ENCODE results near the gene TEAD1.
"Not testable (repeated sequence)": the region's sequence is repeated elsewhere in the genome, so short reads cannot be mapped to it uniquely, and the experiment has no call there.

The TEAD1 gene

GRCh38 chr11:12744826-12745502, 70.7 kb downstream of the TEAD1 start:
- no peak for DNase-seq

DNA sequence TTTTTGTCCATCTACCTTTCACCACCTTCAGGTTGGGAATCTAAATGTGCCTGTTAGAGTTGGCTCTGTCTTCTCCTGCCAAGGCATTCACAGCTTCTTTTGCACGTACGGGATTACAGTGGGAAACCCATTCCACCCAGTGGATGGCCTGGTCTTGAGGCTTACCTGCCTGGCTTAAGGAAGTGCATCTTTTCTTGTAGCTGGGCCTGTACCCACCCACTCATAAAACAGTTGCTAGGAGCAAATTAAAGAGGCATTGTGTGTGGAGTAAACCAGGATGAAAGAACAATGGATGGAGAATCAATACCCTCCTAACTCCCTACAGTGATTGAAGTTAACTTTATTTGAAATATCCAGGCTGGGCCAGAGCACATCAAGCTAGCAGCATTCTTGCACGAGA, 71.6 kb downstream of the TEAD1 start:
- no peak for DNase-seq

DNA sequence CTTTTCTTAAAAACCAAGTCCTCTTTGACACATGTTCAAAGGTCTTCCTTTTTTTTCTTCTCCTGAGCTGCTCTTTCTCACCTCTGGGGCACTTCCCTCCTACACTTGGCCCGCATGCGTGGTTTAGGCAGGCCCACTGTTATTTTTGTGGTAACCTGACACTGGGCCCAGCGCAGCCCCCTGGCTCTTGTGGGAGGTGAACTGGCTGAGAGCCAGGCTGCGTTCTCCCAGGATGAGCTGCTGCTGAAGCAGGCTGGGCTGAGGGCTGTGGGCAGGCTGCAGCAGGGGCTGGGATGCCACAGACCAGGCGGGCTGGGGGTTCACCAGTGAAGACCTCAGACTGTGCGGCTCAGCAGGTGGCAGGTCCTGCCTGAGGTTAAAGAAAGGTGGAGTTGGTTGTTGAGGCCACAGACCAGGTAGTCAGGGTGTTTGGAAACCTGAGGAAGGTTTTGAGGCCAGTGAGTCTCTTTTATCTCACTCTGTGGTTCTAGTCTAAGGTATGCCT, 72.4 kb downstream of the TEAD1 start:
- peak; percentile 90 for DNase-seq

- DNase-seq = no peak
Measured at GRCh38 chr11:12748561-12748960, 74.3 kb downstream of the TEAD1 start.

GRCh38 chr11:12749442-12749841, 75.2 kb downstream of the TEAD1 start:
- DNase-seq = no peak

GRCh38 chr11:12750181-12750580, 76.0 kb downstream of the TEAD1 start:
- no peak for DNase-seq

GRCh38 chr11:12752868-12753524, 78.8 kb downstream of the TEAD1 start:
- DNase-seq = no peak

DNA sequence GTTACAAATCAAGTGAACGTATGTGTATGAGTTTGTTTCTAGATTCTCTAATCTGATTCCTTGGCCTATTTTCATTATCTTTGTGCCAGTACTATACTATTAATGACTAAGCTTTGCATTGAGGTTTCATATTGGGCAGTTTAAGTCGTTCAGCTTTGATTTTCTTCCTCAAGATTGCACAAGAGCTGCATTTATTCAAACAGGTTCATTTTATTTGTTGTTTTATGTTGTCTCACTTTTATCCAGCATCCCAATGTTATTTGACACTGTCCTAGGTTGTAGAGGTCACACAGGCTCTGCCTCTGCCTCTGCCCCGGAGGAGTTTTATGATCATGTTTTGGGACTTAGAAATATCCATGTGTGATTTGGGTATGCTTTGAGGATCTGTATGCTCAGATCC, 79.8 kb downstream of the TEAD1 start:
- DNase-seq = no peak

DNA sequence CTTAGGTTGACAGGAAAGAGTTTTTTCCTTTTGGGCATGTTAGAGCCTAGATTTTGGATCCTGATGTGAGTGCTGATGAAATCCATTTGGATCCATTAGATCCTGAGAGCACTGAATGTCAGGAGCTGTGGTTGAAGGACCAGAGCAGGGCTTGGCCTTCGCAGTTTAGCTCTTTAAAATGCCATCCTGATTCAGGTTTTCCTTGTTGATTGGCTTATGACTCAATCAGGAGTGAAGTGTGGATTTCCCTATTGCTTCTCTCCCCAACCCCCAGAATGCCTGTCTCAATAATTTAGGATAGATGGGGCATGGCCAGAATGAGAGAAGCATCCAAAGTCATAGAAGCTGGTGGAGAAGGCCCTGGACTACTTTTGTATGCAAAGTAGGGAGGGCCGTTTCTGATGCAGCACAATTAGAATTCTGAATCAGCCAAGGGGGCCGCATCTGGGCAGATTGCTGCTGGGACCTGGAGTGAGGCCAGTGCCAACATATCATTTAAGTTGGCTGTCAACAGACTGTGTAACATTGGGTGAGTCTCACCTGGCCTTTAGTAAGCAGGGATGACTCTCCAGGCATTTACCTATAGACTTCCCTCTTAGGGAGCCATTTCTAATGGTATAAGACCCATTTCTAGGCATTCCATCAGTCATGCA, 80.5 kb downstream of the TEAD1 start:
- no peak for DNase-seq

DNA sequence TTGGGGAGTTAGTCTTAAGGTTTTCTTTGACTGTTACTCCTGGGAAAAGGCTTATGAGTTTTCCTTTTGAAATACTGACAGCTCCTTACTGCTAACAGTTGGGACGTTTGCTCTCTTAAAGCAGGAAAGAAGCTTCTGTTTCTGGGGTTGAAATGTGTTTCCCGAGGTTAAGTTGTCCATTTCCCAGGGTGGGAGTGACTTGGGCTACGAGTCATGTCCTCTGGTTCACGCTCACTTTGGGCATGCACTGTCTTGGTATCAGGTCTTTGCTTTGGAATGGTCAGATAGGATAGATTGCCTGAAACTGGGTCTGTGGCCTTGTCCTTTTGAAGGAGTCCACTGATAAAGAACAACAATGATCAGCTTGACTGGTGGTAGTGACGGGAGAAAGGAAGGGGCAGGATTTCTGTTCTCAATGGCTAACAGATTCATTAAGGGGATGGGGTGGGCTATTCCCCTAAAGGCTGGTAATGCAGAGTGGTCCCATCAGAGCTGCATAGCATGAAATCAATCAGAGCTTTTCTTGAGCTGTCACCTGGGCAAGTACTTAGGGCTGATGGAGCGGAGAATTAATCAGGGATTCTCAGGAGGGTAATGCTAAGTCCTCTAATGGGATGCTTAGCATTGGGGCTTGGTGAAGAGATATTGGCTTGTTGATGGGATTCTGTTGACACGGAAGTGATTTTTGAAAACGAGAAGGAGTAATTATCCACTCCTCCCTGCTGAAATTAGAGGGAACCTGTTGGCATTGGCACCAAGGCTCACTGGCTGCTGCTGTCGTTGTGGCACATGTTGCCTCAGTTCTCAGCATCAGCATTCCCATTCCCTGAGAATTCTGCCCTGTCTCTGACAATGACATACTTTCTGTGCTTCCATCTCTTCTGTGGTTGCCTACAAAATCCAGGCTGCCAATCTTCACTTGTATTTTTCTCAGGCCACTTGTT, 81.6 kb downstream of the TEAD1 start:
- peak; percentile 82 for DNase-seq

GRCh38 chr11:12756454-12756806, 82.2 kb downstream of the TEAD1 start:
- no peak for DNase-seq

DNA sequence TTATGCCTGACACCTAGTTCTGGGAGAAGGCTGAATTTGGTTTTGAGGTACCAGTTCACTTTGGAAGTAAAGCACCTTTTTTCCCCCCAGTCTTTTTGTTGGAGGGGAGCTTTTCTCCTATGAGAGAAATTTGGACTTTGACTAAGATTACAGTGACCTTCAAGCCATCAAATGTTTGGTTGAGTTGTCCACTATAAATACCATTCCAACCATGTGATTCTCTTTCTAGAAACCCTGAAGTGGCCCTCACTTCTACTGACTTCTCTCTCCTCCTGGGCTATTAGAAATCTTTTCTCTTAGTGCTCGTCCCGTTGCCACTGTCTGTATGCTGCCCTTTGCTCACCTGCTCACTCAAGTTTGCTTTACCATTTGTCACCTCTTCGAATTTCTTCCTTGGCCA, 82.6 kb downstream of the TEAD1 start:
- no peak for DNase-seq

DNA sequence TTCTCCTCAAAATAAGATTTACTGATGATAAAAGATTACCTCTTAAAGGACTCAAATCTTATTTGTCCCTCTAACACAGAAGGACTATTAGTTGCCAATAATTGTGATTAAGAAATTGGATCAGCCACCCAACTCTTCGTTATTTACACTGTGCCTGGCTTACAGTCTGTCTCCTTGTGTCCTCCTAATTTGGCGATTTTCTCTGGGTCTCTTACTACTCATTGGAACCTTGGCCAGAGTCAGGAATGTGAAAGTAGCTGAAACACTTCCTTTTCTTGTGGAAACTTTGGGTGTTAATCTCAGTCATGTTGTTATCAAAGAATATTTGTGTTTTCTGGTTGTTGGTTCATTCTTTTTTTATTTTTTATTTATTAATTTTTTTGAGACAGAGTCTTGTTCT, 83.2 kb downstream of the TEAD1 start:
- DNase-seq = no peak

DNA sequence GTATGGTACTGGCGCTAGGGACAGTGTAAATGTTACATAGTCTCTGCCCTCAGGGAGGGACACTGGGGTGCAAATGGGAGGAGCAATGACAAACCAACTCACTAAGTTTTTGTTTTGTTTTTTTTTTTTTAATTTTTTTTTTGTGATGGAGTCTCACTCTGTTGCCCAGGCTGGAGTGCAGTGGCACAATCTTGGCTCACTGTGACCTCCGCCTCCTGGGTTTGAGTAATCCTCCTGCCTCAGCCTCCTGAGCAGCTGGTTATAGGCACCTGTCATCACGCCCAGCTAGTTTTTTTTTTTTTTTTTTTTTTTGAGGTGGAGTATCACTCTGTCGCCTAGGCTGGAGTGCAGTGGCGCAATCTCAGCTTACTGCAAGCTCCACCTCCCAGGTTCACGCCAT, 83.9 kb downstream of the TEAD1 start:
- DNase-seq = not testable (repeated sequence)

- no peak for DNase-seq
Measured at GRCh38 chr11:12761029-12761428, 86.8 kb downstream of the TEAD1 start.

DNA sequence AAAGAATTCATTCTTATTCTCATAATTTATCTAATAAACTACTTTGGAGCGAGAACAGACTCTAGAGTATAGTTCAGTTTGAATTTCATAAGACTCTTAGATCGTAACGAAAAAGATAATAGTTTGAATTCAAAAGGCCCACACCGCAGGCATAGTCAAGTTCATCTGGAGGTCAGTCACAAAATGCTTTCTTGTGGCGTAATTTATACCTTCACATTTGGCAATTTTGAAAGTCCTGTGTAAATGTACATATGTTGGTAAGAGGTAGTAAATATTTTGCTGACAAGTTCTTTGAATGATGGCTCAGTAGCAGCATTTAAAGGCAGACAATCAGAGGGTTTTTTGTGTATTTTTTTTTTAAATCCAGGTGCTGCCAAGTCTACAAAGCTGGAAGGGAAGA, 88.1 kb downstream of the TEAD1 start:
- DNase-seq = no peak

- DNase-seq = no peak
Measured at GRCh38 chr11:12762696-12763324, 88.6 kb downstream of the TEAD1 start.

GRCh38 chr11:12764187-12764914, 90.1 kb downstream of the TEAD1 start:
- no peak for DNase-seq

DNA sequence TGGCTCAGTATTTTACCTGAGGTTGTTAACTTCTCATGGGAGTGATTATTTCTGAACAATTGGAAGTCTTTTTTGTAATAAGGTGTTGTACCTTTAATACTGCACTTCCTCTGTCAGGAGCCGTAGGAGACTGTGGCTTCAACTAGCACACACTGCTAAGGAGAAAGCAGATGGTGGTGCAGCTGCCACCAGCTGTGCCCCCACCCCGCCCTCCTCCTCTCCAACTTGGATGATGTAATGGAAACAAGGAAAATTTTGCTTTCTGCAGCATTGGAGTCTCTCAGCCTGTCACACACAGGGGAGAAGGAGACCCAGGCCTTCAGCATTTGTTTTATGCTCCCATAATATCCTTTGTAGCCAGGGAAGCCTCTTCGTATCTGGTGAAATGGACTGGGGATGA, 91.2 kb downstream of the TEAD1 start:
- DNase-seq = no peak

DNA sequence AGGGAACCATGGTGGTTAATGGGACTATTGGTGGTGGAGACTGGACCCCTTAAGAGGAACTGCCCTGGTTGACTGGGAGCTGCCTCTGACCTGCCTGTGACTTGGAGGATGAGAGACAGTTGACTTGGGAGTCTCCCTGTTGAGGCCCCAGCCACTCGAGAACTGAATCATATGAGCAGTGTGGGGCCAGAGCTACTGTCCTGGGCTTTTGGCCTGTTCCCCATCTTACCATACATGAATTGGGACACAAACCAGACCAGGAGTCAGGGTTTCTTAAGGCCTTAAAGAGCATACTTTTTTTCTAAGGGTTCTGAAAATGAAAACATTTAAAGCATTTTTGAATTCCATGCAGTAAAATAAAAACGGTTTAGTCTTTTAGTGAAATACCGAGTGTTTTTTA, 92.8 kb downstream of the TEAD1 start:
- no peak for DNase-seq

DNA sequence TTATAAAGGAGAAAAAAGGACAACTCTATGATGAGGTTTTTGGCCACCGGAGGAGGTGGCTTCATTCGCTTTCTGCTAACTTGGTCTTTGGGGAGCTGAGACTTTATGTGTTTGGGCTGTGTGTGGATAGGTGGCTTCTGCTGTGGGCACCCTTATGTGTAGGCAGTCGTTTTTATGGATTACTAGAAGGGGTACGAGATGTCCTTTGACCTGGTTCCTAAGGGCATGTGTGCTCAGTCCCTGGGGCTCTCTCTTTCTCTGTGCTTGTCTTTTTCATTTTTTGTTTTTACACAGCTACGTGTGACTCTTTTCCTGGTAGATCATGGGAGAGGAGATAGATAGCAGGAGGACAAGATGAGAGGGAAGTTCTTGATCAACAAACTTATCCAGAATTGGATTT, 93.4 kb downstream of the TEAD1 start:
- DNase-seq = no peak

All from NCI-H1436 (cell line).